GM12892 (cell line): Measurements from ENCODE around the gene CPEB3. TPM values are rescaled to one million over a fixed set of nuclear protein-coding genes. Genes with fewer than 3 reads are reported as not detected.
"Not testable (repeated sequence)": the region's sequence is repeated elsewhere in the genome, so short reads cannot be mapped to it uniquely, and the experiment has no call there.

ENCODE experiments used
- DNase-seq: peaks from one replicate; pipeline ENCODE4 v3.0.0; 2011; ENCODE audit not compliant: insufficient read length
- FAIRE-seq: peaks from 2 replicates; lab custom pipeline; 2011; peaks lifted over from hg19 to GRCh38; lab: Jason Lieb, UNC
- POLR2A ChIP-seq: IDR thresholded peaks from 2 replicates; pipeline ENCODE4 v1.6.1; 2011; ENCODE audit warnings: low read depth, low read length, control low read depth
- POLR2AphosphoS5 ChIP-seq: IDR thresholded peaks from 2 replicates; pipeline ENCODE4 v1.6.1; 2011; ENCODE audit warnings: low read depth, low read length, control low read depth
- TAF1 ChIP-seq: IDR thresholded peaks from 2 replicates; pipeline ENCODE4 v1.6.1; 2011; ENCODE audit warnings: low read depth, mild to moderate bottlenecking, control low read depth, low read length, borderline replicate concordance
- polyA plus RNA-seq: library from polyadenylated mRNA; unstranded; fragments of >200 nt; gene quantifications from one replicate; pipeline ENCODE4 v1.2.1, GENCODE V29; 2012; ENCODE audit warnings: missing spikeins, inconsistent platforms; ENCODE audit not compliant: missing spikeins

CPEB3 gene
- 0.49 TPM for polyA plus RNA-seq

GRCh38 chr10:92290837-92291615 lies at the start of gene CPEB3, which contains the start of gene MARCHF5:
TSS of gene CPEB3 (minus strand) at chr10:92291078. CDS start at chr10:92240350, 50,728 bp downstream.
TSS of gene MARCHF5 (plus strand) at chr10:92291167. CDS start at chr10:92291495, 328 bp downstream.
- DNase-seq = peak; percentile 81
- peak; percentile 100 for FAIRE-seq
- TF ChIP-seq POLR2A (peak; percentile 59; the same call in 1 of the 2 replicates), TAF1 (no peak)

GRCh38 chr10:92329927-92330326 lies 39.0 kb upstream of the CPEB3 start:
- DNase-seq, FAIRE-seq: not testable (repeated sequence)

GRCh38 chr10:92328993-92329392 lies 38.1 kb upstream of the CPEB3 start:
- FAIRE-seq = no peak
- TF ChIP-seq POLR2AphosphoS5 = no peak
- no peak for TF ChIP-seq TAF1
- TF ChIP-seq POLR2A = no peak

GRCh38 chr10:92327445-92328433 lies 36.9 kb upstream of the CPEB3 start:
- DNase-seq = no peak
- no peak for FAIRE-seq
- TF ChIP-seq POLR2AphosphoS5 (no peak), TAF1 (no peak), POLR2A (no peak)

More at GRCh38 chr10:92328993-92329392, 38.1 kb upstream of the CPEB3 start:
- no peak for DNase-seq

DNA sequence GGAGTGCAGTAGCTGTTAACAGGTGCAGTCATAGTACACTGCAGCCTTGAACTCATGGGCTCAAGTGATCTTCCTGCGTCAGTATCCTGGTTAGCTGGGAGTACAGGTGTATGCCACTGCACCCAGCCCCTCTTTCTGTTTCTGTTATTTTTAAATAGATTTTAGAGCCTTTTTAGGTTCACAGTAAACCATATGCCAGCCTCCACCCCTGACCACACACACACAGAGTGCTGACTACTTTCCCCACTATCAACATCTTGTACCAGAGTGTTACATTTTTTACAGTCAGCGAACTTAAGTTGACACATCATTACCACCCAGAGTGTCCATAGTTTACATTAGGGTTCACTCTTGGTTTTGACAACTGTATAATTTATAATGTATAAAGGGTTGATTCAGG lies 32.2 kb upstream of the CPEB3 start:
- FAIRE-seq (no peak), DNase-seq (no peak)
- TF ChIP-seq POLR2A (no peak), POLR2AphosphoS5 (no peak), TAF1 (no peak)

- FAIRE-seq (no peak), DNase-seq (no peak)
- TF ChIP-seq POLR2AphosphoS5 (no peak), TAF1 (no peak)
Observed at GRCh38 chr10:92316610-92317009, 25.7 kb upstream of the CPEB3 start.

- TF ChIP-seq POLR2AphosphoS5 (no peak), POLR2A (no peak), TAF1 (no peak)
- no peak for DNase-seq
- no peak for FAIRE-seq
Observed at GRCh38 chr10:92313750-92314149, 22.9 kb upstream of the CPEB3 start.

DNA sequence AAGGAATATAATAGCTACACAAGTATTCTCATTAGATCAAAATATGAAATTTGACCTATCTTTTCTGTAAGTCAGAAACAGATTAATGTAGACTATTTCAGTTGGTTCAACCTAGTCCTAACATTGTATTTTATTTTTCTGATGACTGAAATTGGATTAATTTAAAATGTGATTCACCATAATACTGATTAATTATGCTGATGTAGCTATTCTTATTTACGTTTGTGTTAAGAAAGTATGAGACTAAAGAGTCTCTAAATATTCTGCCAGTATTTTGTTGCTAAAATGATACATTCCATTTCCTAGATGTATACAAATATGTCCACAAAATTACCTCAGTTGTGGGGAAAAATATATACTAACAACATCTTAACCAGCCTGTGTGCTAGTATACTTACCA lies 18.4 kb upstream of the CPEB3 start:
- FAIRE-seq (no peak), DNase-seq (no peak)
- TF ChIP-seq POLR2A (no peak), TAF1 (no peak), POLR2AphosphoS5 (no peak)

GRCh38 chr10:92305133-92306072 lies 14.5 kb upstream of the CPEB3 start:
- FAIRE-seq = no peak
- TF ChIP-seq TAF1 (no peak), POLR2AphosphoS5 (no peak), POLR2A (no peak)
- DNase-seq = no peak

GRCh38 chr10:92304061-92304460 lies 13.2 kb upstream of the CPEB3 start:
- TF ChIP-seq POLR2A (no peak), TAF1 (no peak), POLR2AphosphoS5 (no peak)
- no peak for DNase-seq
- no peak for FAIRE-seq

DNA sequence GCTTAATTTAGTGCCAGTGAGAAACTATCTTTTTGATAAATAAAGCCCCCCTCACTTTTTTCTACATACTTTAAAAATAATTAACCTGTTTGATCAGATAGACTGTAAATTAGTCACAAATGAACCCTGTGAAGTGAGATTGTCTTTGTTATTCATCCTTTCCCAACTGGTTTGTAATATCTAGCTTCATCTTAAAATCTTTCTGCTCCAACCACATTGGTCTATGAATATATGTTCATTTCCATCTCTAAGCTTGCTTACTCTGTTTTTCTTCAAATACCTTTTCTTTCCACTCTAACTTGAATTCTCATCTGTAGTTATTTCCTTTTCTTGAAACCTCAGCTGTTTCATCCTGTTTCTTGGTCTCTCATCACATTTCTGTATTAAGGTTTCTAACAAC lies 12.2 kb upstream of the CPEB3 start:
- FAIRE-seq (no peak), DNase-seq (no peak)
- TF ChIP-seq POLR2AphosphoS5 (no peak), TAF1 (no peak), POLR2A (no peak)
